CD4-positive, alpha-beta T cell treated with Interleukin-6 at 100 ng/mL for 8 hours (primary cell): ENCODE results near the gene PCARE.
"Not testable (repeated sequence)": the region's sequence is repeated elsewhere in the genome, so short reads cannot be mapped to it uniquely, and the experiment has no call there.

Experiments used
- DNase-seq: peaks from one replicate; pipeline ENCODE4 v3.0.0-alpha.2; 2020; ENCODE audit warnings: mixed read lengths, low spot score

The PCARE gene

GRCh38 chr2:29074411-29074810 lies at the start of gene PCARE:
PCARE (minus strand) TSS chr2:29074523; CDS start chr2:29074261, 262 bp downstream.
- DNase-seq = no peak

DNA sequence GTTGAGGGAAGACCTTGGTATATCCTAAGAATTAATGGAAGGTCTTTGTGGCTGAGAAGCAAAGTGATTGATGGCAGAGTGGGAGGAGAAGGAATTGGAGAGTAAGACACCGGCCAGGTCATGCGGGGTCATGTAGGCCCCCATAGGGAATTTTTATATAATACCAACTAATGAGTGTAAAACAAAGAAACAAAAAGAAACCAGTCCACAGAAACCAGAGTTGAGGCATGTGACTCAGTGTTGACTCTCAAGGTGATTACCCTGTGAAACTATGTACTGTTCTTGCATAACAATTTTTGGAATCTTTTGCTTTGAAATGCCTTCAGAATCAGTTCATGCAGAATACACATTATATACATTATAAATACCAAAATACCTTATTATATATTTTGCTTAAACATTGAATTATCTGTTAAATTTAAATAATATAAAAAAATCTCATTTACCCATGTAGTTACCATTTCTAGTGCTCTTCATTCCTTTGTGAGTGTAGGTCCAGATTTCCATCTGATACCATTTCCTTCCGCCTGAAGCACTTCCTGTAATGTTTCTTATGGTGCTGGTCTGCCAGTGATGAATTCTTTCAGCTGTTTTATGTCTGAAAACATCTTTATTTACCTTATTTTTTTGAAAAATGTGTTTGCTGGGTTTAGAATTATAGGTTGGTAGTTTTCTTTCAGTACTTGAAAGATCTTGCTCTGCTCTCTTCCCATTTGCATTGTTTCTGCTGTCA lies 49.5 kb upstream of the PCARE start:
- no peak for DNase-seq

GRCh38 chr2:29120846-29121245 lies 46.5 kb upstream of the PCARE start:
- no peak for DNase-seq

- no peak for DNase-seq
Measured at GRCh38 chr2:29119211-29119610, 44.9 kb upstream of the PCARE start.

GRCh38 chr2:29117636-29118303 lies 43.4 kb upstream of the PCARE start:
- DNase-seq = no peak

DNA sequence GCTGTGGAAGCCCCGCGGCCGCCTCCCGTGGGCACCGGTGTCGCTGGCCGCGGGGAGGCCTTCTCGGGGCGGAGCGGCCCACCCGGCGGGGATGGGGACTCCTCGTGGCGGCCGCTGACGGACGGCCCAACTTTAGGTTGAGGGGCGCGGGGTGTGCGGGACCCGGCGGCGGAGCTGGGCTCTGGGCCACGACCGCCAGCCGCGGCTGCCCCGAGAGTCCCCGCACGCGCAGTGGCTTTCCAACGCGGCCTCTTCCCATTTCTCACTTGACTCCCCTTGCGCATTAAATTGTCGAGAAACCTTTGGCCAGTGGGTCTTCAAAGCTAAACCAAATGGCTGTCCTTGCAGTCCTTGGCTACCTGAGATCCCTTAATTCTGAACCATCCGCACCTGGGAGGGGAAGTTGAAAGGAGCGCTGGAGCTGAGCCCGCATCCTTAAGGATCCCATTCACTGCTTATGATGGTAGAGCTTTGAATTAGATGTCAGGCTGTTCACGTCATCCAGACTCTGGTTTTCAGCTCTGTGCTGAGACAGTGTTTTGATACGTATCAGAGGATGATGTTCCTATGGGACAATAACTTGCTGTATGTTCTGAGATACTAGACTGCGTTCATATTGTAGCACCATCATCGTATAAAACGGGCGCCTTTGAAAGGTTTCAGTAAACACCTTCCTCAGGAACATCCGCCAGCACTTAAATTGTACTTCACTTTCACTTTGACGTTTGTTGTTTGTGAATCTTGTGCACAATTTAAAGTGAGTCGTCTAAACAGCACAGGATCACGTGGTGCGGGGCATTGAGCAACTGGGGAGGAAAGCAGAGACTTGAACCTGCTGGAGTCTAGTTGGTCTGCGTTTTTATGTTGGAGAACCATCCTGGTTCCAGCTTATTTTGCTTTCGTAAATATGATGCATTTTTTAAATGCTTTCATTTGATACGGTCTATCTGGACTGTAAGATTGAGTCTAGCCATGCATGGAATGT lies 41.8 kb upstream of the PCARE start:
- DNase-seq = peak; percentile 68

DNA sequence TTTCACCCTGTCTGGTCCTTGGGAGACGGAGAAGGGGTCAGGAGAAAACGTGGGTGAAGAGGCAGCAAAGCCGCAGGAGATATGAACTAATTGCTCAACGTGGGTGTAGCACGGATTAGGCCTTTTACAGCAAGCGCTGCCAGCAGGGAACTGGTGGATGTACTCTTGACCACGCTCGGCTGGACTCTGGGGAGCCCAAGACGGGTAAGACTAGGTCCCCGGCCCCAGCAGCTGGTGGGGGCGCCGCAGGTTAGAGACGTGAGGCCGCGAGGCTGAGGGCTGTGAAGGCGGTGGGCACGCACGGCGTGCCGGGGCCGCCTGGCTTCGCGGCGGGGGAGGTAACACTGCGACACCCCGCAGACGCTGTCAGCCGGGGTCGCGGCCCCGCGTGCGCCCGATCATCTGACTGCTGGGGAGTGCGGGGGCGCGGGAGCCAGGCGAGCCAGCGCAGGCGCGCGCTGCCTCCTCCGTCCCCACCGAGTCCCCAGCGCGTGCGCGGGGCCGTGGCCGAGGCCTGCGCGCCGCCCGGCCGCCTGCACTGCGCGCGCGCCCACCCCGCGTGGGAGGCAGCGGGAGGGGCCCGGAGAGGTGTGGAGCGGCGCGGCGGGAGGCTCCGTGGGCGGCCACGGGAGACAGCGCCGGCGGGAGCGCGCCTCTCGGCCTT lies 40.8 kb upstream of the PCARE start, which contains the start of gene CLIP4:
Gene CLIP4 (plus strand): TSS at position 470 of the 664 bp plus-strand sequence. CDS start 5,974 bp downstream, outside the sequence.
- peak; percentile 59 for DNase-seq

DNA sequence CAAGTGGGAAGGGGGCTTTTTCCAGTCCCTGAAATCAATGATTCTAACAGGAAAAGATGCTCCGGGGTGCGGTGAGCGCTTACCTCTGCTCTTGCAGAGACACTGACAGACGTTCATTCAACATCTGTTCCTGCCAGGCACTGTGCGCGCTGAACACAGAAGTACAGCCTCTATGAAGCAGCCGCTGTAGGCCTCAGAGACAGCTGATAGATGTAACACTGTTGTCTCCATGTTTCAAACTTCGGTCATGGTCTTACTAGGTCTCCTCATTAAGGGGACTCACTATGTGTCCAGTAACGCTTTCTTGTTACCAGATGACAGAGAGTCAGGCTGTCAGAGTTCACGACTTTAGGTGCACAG lies 40.2 kb upstream of the PCARE start:
- no peak for DNase-seq

DNA sequence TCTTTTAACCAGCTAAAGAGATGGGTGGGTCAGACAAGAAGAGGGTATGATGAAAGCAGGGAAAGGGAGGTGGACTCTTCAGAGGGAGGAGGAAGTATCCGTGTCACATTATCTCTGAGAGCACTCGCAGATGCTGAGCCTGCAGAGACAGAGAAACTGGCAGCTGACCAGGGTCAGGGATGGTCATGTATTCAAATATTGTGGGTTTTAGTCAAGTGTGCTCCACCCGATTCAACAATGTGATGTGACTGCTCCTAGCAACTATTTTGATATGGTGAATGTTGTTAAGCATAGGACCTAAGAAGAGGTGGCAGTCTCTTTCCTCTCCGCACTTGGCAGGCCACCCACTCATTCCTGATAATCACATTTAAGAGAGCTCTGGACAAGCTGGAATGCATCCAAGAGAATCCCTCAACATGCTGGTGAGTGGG lies 39.6 kb upstream of the PCARE start:
- no peak for DNase-seq

DNA sequence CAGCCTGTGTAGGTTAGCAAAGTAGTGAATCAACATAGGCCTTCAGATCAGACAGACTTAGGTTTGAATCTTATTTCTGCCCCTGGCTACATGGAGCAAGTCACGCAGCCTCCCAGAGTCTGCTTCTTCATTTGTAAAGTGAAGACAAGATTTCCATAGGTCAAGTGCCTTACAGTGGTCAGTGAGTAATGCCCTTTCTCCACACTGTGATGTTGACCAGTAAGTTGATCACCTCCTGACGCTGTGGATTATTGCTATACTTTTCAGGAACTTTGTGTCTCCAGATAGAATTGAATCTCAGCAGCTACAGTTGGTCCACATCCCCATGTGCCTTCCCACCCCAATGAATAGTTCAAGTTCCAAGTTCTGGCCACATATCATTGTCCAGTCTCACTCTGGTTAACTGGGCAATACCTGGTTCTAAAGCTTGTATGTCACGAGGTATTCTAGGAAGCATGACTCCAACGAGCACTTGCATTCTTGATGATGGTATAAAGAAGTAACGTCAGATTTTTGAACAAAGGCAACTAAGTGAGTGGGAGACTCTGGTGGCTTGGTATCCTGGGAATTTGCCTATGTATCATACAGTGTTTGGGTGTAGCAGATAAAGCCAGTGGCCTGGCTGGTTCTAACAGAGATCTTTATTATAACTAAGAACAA lies 38.8 kb upstream of the PCARE start:
- DNase-seq = no peak

DNA sequence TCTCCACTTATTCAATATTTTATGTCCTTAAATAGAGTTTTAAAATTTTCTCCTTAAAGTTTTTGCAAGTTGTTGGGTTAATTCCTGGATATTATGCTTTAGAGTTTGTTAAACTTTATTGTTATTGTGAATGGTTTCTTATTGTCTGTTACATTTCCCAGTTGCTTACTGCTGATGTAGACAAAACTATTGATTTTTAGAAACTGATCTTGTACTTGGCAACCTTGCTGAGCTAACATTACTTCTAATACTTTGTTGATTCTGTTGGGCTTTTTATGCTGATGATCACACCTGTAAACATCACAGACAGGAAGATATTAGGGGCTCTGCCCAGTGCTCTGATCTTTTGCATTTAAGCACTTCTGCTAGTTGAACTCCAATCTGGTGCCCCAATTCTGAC lies 38.1 kb upstream of the PCARE start:
- no peak for DNase-seq

GRCh38 chr2:29110916-29111535 lies 36.7 kb upstream of the PCARE start:
- no peak for DNase-seq

- DNase-seq = no peak
Measured at GRCh38 chr2:29109246-29109645, 34.9 kb upstream of the PCARE start.

DNA sequence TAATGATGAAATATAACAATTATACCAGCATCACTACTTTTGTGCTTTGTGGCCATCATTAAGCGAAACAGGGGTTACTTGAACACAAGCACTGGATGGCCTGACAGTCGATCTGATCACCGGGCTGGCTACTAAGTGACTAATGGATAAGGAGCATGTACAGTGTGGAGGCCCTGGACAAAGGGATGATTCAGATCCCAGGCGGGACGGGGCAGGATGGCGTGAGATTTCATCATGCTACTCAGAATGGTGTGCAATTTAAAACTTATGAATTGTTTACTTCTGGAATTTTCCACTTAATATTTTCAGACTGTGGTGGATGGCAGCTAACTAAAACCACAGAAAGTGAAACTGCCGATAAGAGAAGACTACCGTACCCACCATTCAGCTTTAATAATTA lies 33.9 kb upstream of the PCARE start:
- DNase-seq = no peak

- DNase-seq = not testable (repeated sequence)
Measured at GRCh38 chr2:29107547-29107946, 33.2 kb upstream of the PCARE start.

DNA sequence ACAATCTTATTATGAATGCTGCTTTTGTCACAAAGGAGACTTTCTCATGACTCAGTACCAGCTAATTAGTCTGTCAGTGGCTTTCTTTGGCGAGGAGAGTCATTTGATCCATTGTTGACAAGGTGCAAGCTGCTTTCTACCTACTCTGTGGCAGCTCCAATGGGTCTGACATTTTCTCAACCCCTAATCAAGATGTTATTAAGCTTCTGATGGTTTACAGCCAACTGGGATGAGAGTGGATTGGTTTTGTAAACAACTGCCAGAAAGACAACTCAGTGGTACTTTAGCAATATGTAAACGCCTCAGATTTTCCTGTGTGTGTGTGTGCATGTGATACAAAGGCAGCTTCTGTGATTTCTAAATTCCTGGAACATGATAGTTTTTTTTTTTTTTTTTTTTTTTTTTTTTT lies 32.7 kb upstream of the PCARE start:
- no peak for DNase-seq

GRCh38 chr2:29106256-29106655 lies 31.9 kb upstream of the PCARE start:
- DNase-seq = no peak

DNA sequence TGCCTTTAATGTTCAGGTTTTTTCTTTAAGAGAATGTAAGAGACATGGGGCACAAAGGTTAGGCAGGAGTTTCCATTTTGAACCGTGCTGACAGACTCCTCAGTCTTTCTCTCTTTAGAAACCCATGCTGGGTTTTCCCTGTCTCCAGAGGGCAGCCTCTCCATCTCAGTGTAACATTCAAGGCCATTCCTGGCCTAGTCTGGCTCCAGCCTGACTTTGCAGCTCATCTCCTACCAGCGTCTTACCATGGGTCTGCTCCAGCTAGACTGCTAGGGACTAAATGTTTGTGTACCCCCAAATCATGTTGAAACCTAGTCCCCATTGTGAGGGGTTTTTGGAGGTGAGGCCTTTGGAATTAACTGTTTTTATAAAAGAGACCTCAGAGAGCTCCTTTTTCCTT lies 31.1 kb upstream of the PCARE start:
- DNase-seq = no peak

DNA sequence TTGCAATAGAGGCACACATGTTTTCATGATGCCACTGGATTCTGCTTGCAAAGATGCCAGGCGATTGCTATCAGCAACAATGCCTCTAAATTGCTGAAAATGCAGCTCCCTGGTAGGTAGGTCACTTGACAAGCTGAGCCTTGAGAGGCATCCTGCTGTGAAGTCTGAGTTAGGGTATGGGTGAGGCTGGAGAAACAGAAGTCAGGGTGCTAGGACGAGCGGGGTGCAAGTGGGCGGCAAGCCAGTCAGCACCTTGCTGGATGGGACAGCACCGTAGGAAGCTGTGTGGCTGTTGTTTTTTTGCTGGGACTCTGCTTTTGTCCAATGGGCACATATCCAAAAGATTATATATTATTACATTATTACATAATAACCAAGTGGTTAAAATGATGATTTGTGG lies 30.4 kb upstream of the PCARE start:
- no peak for DNase-seq

DNA sequence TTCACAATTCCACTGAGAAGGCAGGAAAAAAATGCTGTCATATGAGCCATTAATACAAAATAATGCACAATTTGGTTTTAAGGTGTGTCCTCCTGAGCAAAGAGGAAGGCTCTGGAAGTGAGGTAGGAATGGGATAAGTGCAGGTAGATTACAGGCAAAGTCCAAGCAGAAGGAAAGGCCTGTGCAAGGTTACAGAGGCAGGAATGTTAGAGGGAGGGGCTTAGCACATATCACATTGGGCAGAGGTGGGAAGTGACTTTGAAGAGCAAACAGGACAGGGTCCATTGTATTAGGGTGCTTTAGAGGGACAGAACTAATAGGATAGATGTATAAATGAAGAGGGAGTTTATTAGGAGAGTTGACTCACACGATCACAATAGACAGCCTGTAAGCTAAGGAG lies 26.2 kb upstream of the PCARE start:
- no peak for DNase-seq

GRCh38 chr2:29097569-29097968 lies 23.2 kb upstream of the PCARE start:
- no peak for DNase-seq
